Cardiac septum (tissue), 1 donor: ENCODE results near the gene OR10H4. TPM values are rescaled to one million over a fixed set of nuclear protein-coding genes. Genes with fewer than 3 reads are reported as not detected.
"Not testable (repeated sequence)": the region's sequence is repeated elsewhere in the genome, so short reads cannot be mapped to it uniquely, and the experiment has no call there.

Source experiments
- DNase-seq: peaks from one replicate; pipeline ENCODE4 v3.0.0-alpha.2; 2020; ENCODE audit warnings: low spot score
- intact Hi-C: fragments of 100-400 bp; cut with DNase I; formaldehyde crosslinking; loops from one replicate; pipeline ENCODE4 v1.14.0; 2022
- total RNA-seq: library from RNA; stranded (reverse); fragmentation: NEBNext Ultra II Directional; extraction: Animal tissue kit (Norgen Biotek cat#: 25700); gene quantifications from one replicate; pipeline ENCODE4 v1.2.1, GENCODE V29; 2021
- donor health status: DM: no; HTN: no; CAD: no.

The OR10H4 gene
- total RNA-seq, 1 donor from 2014 or later = not detected

GRCh38 chr19:15936173-15936572 is 12.6 kb upstream of the OR10H4 start:
- intact Hi-C loops = no loop called here

DNA sequence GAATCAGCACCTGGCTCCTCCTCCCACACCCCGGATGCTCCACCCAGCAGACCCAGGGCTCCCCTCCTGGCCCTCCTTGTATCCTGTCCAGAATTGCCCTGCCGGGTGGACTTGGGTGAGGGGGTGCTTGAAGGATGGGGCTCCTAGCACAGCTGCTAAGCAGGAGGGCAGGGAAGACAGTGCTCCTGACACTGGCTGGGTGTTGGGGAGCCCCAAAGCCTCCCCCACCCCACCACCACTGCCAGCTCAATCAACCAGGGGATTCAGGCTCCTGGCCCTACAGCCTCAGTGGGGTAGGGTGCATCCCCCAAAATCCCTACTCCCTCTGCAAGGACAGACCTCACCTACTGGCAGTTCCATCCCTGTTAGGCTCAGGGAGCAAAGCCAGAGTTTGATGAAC is 11.9 kb upstream of the OR10H4 start:
- intact Hi-C loops = no loop called here
- no peak for DNase-seq

More at GRCh38 chr19:15936173-15936572, 12.6 kb upstream of the OR10H4 start:
- DNase-seq = no peak

DNA sequence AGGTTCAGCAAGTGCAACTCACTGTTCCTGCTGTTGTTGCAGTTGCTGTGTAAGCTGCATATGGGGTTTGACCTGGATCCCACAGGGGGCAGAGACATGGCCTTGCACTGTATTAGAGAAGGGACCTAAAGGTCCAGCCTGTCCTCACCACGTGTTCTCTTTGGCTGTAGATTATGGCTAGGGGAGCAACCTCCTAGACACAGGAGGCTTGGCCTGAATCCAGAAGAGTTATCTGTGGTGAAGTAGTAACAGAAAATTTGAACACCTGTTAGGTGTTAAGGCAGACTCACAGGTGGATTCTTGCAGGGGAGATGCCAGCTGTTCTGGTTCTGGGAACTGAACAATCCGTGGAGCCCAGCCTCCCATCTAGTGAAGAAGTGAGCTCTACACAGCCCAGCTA is 11.0 kb upstream of the OR10H4 start:
- intact Hi-C loops = no loop called here
- DNase-seq = no peak

DNA sequence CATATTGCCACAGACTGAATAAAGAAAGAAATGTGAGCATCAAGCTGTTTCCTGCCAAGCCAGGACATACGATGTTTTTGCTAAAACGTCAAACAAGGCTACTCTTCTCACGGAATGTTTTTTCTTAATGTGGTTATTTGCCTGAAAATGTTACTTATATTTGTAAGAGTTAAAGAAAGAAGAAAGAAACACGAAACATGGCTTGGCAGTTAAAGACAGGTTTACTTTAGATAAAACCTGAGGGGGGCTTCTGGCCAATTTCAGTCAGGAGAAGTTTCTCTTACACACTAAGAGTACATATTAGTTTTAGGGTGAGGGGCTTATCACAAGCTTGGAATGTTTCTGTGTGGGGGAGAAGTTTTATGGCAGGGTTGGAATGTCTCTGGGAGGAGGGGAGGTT is 4.4 kb upstream of the OR10H4 start:
- intact Hi-C loops = no loop called here

GRCh38 chr19:15945301-15945700 is 3.5 kb upstream of the OR10H4 start:
- DNase-seq = no peak
- intact Hi-C loops = no loop called here

More for the DNA sequence above, 4.4 kb upstream of the OR10H4 start:
- DNase-seq = no peak

- DNase-seq = no peak
- intact Hi-C loops = no loop called here
Measured at GRCh38 chr19:15954820-15955219, 6.0 kb downstream of the OR10H4 start.

GRCh38 chr19:15962319-15962718 is 13.5 kb downstream of the OR10H4 start:
- intact Hi-C loops = no loop called here
- DNase-seq = no peak

DNA sequence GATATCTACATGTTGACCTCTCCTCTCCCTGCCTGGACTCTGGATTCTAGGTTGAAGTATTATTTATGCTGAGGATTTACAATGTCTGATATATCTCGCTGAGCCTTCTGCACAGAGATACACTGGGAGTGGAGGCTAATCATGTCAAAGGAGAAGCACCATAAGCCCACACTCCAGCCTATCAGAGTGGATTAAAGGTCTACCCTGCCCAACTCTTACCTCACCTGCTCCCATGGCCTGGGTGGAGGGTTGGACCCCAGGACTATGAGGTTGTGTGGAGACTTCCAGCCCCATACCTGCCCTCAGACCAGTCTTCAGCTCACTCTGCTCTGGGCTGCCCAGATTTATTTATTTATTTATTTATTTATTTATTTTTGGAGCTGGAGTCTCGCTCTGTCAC is 15.4 kb downstream of the OR10H4 start:
- no peak for DNase-seq
- intact Hi-C loops = no loop called here

- no peak for DNase-seq
- intact Hi-C loops = no loop called here
Measured at GRCh38 chr19:15971224-15971780, 22.5 kb downstream of the OR10H4 start.

GRCh38 chr19:15972043-15972442 is 23.2 kb downstream of the OR10H4 start:
- DNase-seq, intact Hi-C loops: not testable (repeated sequence)

- intact Hi-C loops = no loop called here
Measured at GRCh38 chr19:15974856-15975255, 26.0 kb downstream of the OR10H4 start.

GRCh38 chr19:15976836-15977689 is 28.3 kb downstream of the OR10H4 start:
- DNase-seq = no peak
- intact Hi-C loops = no loop called here

More at GRCh38 chr19:15974856-15975255, 26.0 kb downstream of the OR10H4 start:
- no peak for DNase-seq

DNA sequence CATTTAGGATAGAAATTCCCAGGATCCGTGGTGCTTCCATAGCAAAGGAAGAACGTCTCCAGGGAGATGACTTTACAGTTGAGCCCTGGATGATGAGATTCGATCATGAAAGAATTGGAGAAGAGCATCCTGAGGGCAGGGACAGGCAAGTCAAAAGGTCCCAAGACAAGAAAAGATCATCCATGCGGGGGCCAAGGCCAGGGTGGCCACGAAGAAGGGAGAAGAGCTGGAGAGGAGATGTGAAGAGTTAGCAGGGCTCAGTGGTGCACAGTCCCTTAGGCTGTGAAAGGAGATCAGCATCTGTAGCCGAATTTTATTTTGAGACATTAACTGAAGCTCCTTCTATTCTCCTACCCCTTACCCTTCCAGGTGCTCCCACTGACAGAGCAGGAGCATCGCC is 28.9 kb downstream of the OR10H4 start:
- no peak for DNase-seq
- intact Hi-C loops = no loop called here

DNA sequence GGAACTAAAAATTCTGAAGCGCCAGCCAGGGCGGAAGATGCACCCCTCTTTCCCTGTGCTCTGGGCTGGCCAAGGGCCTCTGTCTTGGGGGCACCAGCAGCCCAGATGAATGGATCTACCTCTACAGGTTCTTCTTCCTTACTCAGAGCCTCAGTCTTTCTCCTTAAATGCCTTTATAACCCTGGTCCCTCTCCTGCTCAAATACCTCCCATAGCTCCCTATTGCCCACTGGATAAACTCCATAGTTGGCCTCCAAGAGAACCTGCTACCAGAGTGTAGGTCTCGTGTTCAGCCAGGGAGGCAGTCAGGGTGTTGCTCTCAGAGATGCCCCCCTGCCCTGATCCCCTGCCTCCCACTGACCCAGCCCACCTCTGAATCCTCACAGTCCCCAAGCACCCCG is 30.5 kb downstream of the OR10H4 start:
- intact Hi-C loops = no loop called here

DNA sequence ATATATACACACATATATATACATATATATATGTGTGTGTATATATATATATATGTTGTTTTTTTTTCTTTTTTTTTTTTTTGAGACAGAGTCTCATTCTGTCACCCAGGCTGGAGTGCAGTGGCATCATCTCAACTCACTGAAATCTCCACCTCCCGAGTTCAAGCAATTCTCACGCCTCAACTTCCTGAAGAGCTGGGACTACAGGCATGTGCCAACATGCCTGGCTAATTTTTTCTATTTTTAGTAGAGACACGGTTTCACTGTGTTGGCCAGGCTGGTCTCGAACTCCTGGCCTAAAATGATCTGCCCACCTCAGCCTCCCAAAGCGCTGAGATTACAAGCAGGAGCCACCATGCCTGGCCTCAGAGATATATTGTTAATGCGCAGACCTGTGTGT is 37.0 kb downstream of the OR10H4 start:
- DNase-seq, intact Hi-C loops: not testable (repeated sequence)

More for the DNA sequence above, 30.5 kb downstream of the OR10H4 start:
- DNase-seq = no peak

DNA sequence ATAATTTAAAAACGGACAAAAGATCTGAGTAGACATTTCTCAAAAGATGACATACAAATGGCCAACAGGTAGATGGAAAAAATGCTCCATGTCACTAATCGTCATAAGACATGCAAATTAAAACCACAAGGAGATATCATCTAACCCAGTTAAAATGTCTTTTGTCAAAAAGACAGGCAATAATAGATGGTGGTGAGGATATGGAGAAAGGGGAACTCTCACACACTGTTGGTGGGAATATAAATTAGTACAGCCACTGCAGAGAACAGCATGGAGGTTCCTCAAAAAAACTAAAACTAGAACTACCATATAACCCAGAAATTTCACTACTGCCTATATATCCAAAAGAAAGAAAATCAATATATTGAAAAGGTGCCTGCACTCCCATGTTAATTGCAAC is 37.9 kb downstream of the OR10H4 start:
- DNase-seq = no peak
- intact Hi-C loops = no loop called here

- intact Hi-C loops = no loop called here
- no peak for DNase-seq
Measured at GRCh38 chr19:15989889-15990288, 41.1 kb downstream of the OR10H4 start.

- DNase-seq = no peak
- intact Hi-C loops = no loop called here
Measured at GRCh38 chr19:15991602-15992001, 42.8 kb downstream of the OR10H4 start.

DNA sequence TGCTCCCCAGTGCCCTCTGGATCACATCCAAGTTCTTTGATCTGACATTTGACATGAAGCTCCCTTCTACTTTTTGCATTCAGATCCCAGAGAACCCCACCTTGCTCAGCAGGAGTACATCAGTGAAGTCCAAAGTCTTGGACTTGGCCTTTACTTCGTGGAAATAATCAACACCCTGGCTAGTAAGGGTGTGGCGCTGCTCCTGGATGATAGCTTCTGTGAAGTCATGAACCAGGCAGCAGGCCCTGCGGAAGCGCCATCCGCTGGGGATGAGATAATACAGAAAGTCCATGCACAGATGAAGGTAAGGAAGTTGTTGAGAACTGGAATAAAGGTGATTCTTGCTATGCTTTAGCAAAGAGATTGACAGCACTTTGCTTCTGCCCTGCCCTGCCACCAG is 43.2 kb downstream of the OR10H4 start:
- intact Hi-C loops = no loop called here

GRCh38 chr19:15995536-15995935 is 46.7 kb downstream of the OR10H4 start:
- peak; percentile 57 for DNase-seq
- intact Hi-C loops = no loop called here

More for the DNA sequence above, 43.2 kb downstream of the OR10H4 start:
- DNase-seq = no peak

- no peak for DNase-seq
- intact Hi-C loops = no loop called here
Measured at GRCh38 chr19:15998166-15998565, 49.4 kb downstream of the OR10H4 start.
